HG03457 (cell line): ENCODE measurements around the gene GLYR1.

Experiments used
- ATAC-seq: cut with Tn5 transposase; IDR thresholded peaks from one replicate; pipeline ENCODE4 v1.9.1; 2021; ENCODE audit warnings: moderate number of reproducible peaks; ENCODE audit not compliant: unreplicated experiment

GLYR1 gene

GRCh38 chr16:4766875-4767628, 80.0 kb downstream of the GLYR1 start, which contains the start of gene ZNF500:
ZNF500 (minus strand) TSS chr16:4767162; CDS start chr16:4765978, 1,184 bp downstream.
- ATAC-seq, result peak; percentile 63

GRCh38 chr16:4765511-4766474, 81.3 kb downstream of the GLYR1 start:
- no peak for ATAC-seq

GRCh38 chr16:4763791-4764190, 83.3 kb downstream of the GLYR1 start:
- ATAC-seq, result no peak

GRCh38 chr16:4762205-4762604, 84.9 kb downstream of the GLYR1 start:
- no peak for ATAC-seq

- ATAC-seq, result no peak
Measured at GRCh38 chr16:4760221-4760910, 86.7 kb downstream of the GLYR1 start.

GRCh38 chr16:4755687-4756086, 91.4 kb downstream of the GLYR1 start:
- ATAC-seq, result no peak

- ATAC-seq, result no peak
Measured at GRCh38 chr16:4754865-4755264, 92.2 kb downstream of the GLYR1 start.

GRCh38 chr16:4753227-4753626, 93.9 kb downstream of the GLYR1 start:
- ATAC-seq, result no peak
